CD8-positive, alpha-beta memory T cell (primary cell): ENCODE results near the gene SNX33. TPM values are rescaled to one million over a fixed set of nuclear protein-coding genes. Genes with fewer than 3 reads are reported as not detected.
"Not testable (repeated sequence)": the region's sequence is repeated elsewhere in the genome, so short reads cannot be mapped to it uniquely, and the experiment has no call there.

Source experiments
- CTCF ChIA-PET: fragments of 350-600 bp; sonication (Branson Sonifier 250); formaldehyde crosslinking; loops from one replicate; lab custom pipeline; 2021; ENCODE audit warnings: antibody characterized with exemption; lab: Charles Lee
- POLR2A ChIA-PET: fragments of 350-600 bp; sonication (Branson Sonifier 250); formaldehyde crosslinking; loops from one replicate; lab custom pipeline; 2021; ENCODE audit warnings: antibody characterized with exemption; lab: Charles Lee
- DNase-seq, 5 donors: peaks; one replicate each; pipeline versions ENCODE4 v3.0.0 to v3.0.0-alpha.2; 2020 to 2022; ENCODE audit warnings: mixed read lengths in 1 of 5
- H3K27ac ChIP-seq: one replicate; pipeline ENCODE4 v1.7.0; 2013; ENCODE audit warnings: low read depth, mild to moderate bottlenecking, low read length, moderate library complexity
- H3K27me3 ChIP-seq: 2 replicates; pipeline ENCODE4 v1.7.0; 2013; ENCODE audit warnings: low read length, mild to moderate bottlenecking; ENCODE audit not compliant: insufficient read depth, poor library complexity, severe bottlenecking
- H3K36me3 ChIP-seq: 2 replicates; pipeline ENCODE4 v1.7.0; 2013; ENCODE audit warnings: mild to moderate bottlenecking, low read length, moderate library complexity; ENCODE audit not compliant: insufficient read depth
- H3K4me1 ChIP-seq: 2 replicates; pipeline ENCODE4 v1.7.0; 2013; ENCODE audit warnings: mild to moderate bottlenecking, low read length, moderate library complexity; ENCODE audit not compliant: insufficient read depth
- H3K4me3 ChIP-seq: 2 replicates; pipeline ENCODE4 v1.7.0; 2013; ENCODE audit warnings: mild to moderate bottlenecking, low read length
- H3K9me3 ChIP-seq: 2 replicates; pipeline ENCODE4 v1.7.0; 2013; ENCODE audit warnings: mild to moderate bottlenecking, low read length
- H3K27ac Mint-ChIP-seq, 8 donors: one replicate each; pipeline ENCODE4 v1.8.0; 2020 to 2021; ENCODE audit warnings: mixed read lengths in 8 of 8, mild to moderate bottlenecking in 6 of 8, inconsistent platforms in 3 of 8, moderate library complexity in 3 of 8
- H3K27me3 Mint-ChIP-seq, 2 donors: one replicate each; pipeline ENCODE4 v1.8.0; 2020 to 2021; ENCODE audit warnings: mixed read lengths in 2 of 2, mild to moderate bottlenecking in 1 of 2, moderate library complexity in 1 of 2
- H3K36me3 Mint-ChIP-seq, 3 donors: one replicate each; pipeline ENCODE4 v1.8.0; 2020 to 2021; ENCODE audit warnings: mixed read lengths in 3 of 3, inconsistent platforms in 1 of 3, mild to moderate bottlenecking in 1 of 3
- H3K4me1 Mint-ChIP-seq, 3 donors: one replicate each; pipeline ENCODE4 v1.8.0; 2020 to 2021; ENCODE audit warnings: mixed read lengths in 3 of 3, inconsistent platforms in 1 of 3, mild to moderate bottlenecking in 1 of 3
- H3K4me3 Mint-ChIP-seq, 7 donors: one replicate each; pipeline ENCODE4 v1.8.0; 2020 to 2021; ENCODE audit warnings: mixed read lengths in 7 of 7, mild to moderate bottlenecking in 6 of 7, moderate library complexity in 4 of 7, inconsistent platforms in 2 of 7
- H3K9me3 Mint-ChIP-seq, 5 donors: one replicate each; pipeline ENCODE4 v1.8.0; 2020 to 2022; ENCODE audit warnings: mixed read lengths in 5 of 5, mild to moderate bottlenecking in 3 of 5, moderate library complexity in 2 of 5, inconsistent platforms in 1 of 5
- polyA plus RNA-seq: library from polyadenylated mRNA; unstranded; fragments of 300-500 nt; fragmentation: Illumina TruSeq; gene quantifications from one replicate; pipeline ENCODE4 v1.2.3, GENCODE V29; 2021
- total RNA-seq, 2 experiments: library from RNA; stranded (reverse); gene quantifications; one replicate each; pipeline ENCODE4 v1.2.3, GENCODE V29; 2021

The SNX33 gene
- total and polyA plus RNA-seq, 3 experiments from 2014 or later = 1.1 to 3.5 (median 3.1) TPM

- H3K36me3 ChIP-seq = no peaks in the 10 kb centered on the region
- no peaks in the 10 kb centered on the region for H3K27me3 ChIP-seq
- no peak overlapping the region for H3K27ac ChIP-seq
- Mint-ChIP-seq H3K27me3 (peaks cover 8 to 19% of the 10 kb centered on the region in 2 donors), H3K36me3 (no peaks in the 10 kb centered on the region), H3K4me1 (peaks cover 9 to 16% (median 13%) of the 10 kb centered on the region in 3 donors), H3K27ac (no peak overlapping the region), H3K4me3 (no peak overlapping the region), H3K9me3 (no peaks in the 10 kb centered on the region)
- no peak overlapping the region for H3K4me3 ChIP-seq
- CTCF ChIA-PET = no interaction called here
- DNase-seq = no peak
- POLR2A ChIA-PET = no interaction called here
- H3K9me3 ChIP-seq = no peaks in the 10 kb centered on the region
- peaks cover 8% of the 10 kb centered on the region for H3K4me1 ChIP-seq
Measured at GRCh38 chr15:75697523-75697922, 49.8 kb downstream of the SNX33 start.

- Mint-ChIP-seq H3K27me3 (peaks cover 8 to 12% of the 10 kb centered on the region in 2 donors), H3K4me1 (peaks cover 9 to 16% (median 13%) of the 10 kb centered on the region in 3 donors)
- H3K27ac ChIP-seq, H3K4me3 Mint-ChIP-seq, DNase-seq, H3K36me3 ChIP-seq, H3K9me3 Mint-ChIP-seq, H3K27ac Mint-ChIP-seq, H3K4me3 ChIP-seq, H3K9me3 ChIP-seq, H3K36me3 Mint-ChIP-seq, POLR2A ChIA-PET, H3K27me3 ChIP-seq, CTCF ChIA-PET, H3K4me1 ChIP-seq: not testable (repeated sequence)
Measured at GRCh38 chr15:75697974-75698747, 50.4 kb downstream of the SNX33 start.

GRCh38 chr15:75699517-75699916 is 51.8 kb downstream of the SNX33 start:
- POLR2A ChIA-PET, H3K27ac ChIP-seq, H3K27me3 ChIP-seq, H3K36me3 Mint-ChIP-seq, H3K9me3 Mint-ChIP-seq, H3K9me3 ChIP-seq, H3K4me3 ChIP-seq, H3K4me1 ChIP-seq, CTCF ChIA-PET, DNase-seq, H3K36me3 ChIP-seq: not testable (repeated sequence)
- Mint-ChIP-seq H3K27ac (peak overlapping the region in 1 of 8 donors; percentile 92), H3K4me1 (peaks cover 8 to 16% (median 13%) of the 10 kb centered on the region in 3 donors), H3K4me3 (peak overlapping the region in 1 of 7 donors; percentile 56), H3K27me3 (peaks cover 8 to 12% of the 10 kb centered on the region in 2 donors)

DNA sequence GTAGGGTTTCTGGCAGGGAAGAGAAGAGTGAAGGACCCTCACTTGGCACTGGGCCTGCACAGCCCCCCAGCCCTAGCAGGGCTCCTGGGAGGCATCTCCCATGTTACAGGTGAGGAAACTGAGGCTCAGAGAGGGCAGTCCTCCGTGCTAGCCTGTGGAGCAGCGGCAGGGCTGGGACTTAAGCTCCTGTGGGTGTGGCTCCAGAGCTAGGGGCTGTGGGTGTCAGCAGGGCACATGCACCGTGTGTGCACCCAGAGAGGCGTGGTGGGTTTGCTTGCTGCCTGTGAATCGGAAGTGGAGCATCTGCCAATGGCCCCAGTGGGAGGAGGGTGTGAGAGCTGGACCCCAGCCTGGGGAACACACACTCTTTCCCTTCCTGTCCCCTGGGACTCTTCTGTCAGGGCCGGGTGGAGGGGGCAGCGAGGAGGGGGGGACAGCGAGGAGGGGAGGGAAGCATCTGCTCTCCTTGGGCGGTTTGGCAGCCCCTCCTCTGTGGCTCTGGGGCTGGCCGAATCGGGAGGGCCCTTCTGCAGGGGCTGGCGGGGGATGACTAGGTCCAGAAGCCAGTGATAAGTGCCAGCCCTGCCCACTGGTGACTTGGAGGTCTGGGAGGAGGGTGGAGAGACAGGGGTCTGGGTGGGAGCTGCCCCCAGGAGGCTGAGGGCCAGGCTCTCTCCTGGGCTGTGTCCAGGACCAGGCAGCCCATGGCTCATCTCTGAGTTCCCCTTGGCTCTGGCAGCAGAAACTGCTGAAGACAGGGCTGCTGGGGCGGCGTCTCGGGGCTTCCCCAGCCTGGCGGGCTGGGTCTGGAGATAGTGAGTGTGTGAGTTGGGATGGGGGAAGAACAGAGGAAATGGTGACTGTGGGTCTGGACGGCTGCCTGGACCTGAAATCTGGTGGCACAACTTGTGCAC is 52.5 kb downstream of the SNX33 start:
- H3K36me3 Mint-ChIP-seq, POLR2A ChIA-PET, H3K4me1 Mint-ChIP-seq, H3K27ac ChIP-seq, CTCF ChIA-PET, DNase-seq, H3K36me3 ChIP-seq, H3K9me3 ChIP-seq, H3K4me1 ChIP-seq, H3K27me3 ChIP-seq, H3K9me3 Mint-ChIP-seq, H3K4me3 ChIP-seq: not testable (repeated sequence)
- Mint-ChIP-seq H3K27me3 (peaks cover 7 to 12% of the 10 kb centered on the region in 2 donors), H3K27ac (peak overlapping the region in 1 of 8 donors; percentile 83), H3K4me3 (peak overlapping the region in 1 of 7 donors; percentile 56)

GRCh38 chr15:75701071-75702003 is 53.6 kb downstream of the SNX33 start:
- H3K27me3 ChIP-seq, H3K4me1 ChIP-seq, H3K4me3 ChIP-seq, CTCF ChIA-PET, H3K9me3 ChIP-seq, H3K9me3 Mint-ChIP-seq, H3K27ac ChIP-seq, DNase-seq, H3K36me3 ChIP-seq, H3K27ac Mint-ChIP-seq, H3K4me3 Mint-ChIP-seq, H3K4me1 Mint-ChIP-seq, H3K27me3 Mint-ChIP-seq, POLR2A ChIA-PET, H3K36me3 Mint-ChIP-seq: not testable (repeated sequence)

GRCh38 chr15:75702436-75702835 is 54.7 kb downstream of the SNX33 start:
- POLR2A ChIA-PET = no interaction called here
- H3K4me3 ChIP-seq = no peak overlapping the region
- no peaks in the 10 kb centered on the region for H3K9me3 ChIP-seq
- H3K4me3 Mint-ChIP-seq = no peak overlapping the region
- peaks cover 0 to 5% (median 5%) of the 10 kb centered on the region in 3 donors for H3K4me1 Mint-ChIP-seq
- H3K9me3 Mint-ChIP-seq = no peaks in the 10 kb centered on the region
- H3K36me3 Mint-ChIP-seq = no peaks in the 10 kb centered on the region
- H3K27me3 ChIP-seq = no peaks in the 10 kb centered on the region
- DNase-seq = no peak
- H3K27ac ChIP-seq = no peak overlapping the region
- CTCF ChIA-PET = no interaction called here
- H3K27ac Mint-ChIP-seq = no peak overlapping the region
- no peaks in the 10 kb centered on the region for H3K4me1 ChIP-seq
- no peaks in the 10 kb centered on the region for H3K36me3 ChIP-seq
- H3K27me3 Mint-ChIP-seq = peaks cover 3 to 9% of the 10 kb centered on the region in 2 donors

DNA sequence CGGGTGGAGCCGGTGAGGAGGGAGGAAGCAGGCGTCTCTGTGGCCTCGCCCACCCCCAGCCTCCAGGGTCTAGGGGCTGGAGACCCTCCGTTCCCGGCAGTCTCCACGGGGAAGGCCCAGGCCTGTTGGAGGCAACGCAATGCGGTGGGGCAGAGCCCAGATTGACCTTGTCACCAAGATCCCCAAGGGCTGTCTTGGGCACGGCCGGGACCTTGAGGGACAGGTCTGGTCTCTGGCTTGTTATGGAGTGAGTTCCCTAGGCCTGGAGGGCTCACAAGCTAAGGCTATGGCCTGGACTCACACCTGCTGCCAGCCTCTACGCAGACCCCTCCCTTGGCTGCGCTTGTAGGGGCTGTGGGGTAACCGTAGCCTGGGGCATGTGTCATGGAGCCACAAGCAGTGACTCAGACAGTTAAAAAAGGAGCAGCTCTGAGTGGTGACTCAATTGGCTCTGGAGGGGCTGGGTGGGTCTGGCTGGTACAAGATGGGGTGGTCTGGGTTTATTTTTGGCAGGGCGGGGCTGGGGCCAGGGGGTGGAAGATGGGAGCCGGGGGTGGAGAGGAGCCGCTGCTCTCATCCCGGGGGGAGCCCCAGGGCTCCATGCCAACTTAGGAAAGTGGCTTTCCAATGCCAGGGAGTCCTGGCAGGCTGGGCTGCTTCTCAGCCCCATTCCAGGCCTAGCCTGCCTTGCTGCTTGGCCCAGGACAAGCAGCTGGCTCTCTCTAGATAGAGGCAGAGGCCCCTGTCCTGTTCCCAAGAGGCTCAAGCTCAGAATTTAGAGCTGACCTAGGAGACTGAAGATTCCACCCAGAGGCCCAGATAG is 55.9 kb downstream of the SNX33 start:
- H3K4me1 Mint-ChIP-seq, DNase-seq, H3K9me3 Mint-ChIP-seq, H3K4me1 ChIP-seq, H3K27ac Mint-ChIP-seq, H3K36me3 Mint-ChIP-seq, CTCF ChIA-PET, POLR2A ChIA-PET, H3K27me3 ChIP-seq, H3K27ac ChIP-seq, H3K4me3 ChIP-seq, H3K4me3 Mint-ChIP-seq, H3K9me3 ChIP-seq, H3K36me3 ChIP-seq, H3K27me3 Mint-ChIP-seq: not testable (repeated sequence)
